Sigmoid colon (tissue), 4 donors: ENCODE measurements around the gene APCDD1.

Experiments
- CTCF ChIP-seq, 4 experiments: fragments of 450-650 bp in 3 of 4; fragments of 200-600 bp in 1 of 4; IDR thresholded peaks; one replicate each; pipeline ENCODE4 v1.5.1; 2016 to 2019; ENCODE audit warnings: antibody characterized with exemption in 4 of 4, mild to moderate bottlenecking in 3 of 4, moderate library complexity in 2 of 4
- POLR2A ChIP-seq, 2 donors: fragments of 450-650 bp; IDR thresholded peaks; one replicate each; pipeline ENCODE4 v1.6.1; 2016; ENCODE audit warnings: antibody characterized with exemption in 2 of 2, mild to moderate bottlenecking in 2 of 2, moderate library complexity in 2 of 2
- POLR2AphosphoS5 ChIP-seq, 4 donors: sonication (generic); formaldehyde crosslinking; IDR thresholded peaks; one replicate each; pipeline ENCODE4 v1.6.1; 2017; ENCODE audit warnings: antibody characterized with exemption in 4 of 4

DNA sequence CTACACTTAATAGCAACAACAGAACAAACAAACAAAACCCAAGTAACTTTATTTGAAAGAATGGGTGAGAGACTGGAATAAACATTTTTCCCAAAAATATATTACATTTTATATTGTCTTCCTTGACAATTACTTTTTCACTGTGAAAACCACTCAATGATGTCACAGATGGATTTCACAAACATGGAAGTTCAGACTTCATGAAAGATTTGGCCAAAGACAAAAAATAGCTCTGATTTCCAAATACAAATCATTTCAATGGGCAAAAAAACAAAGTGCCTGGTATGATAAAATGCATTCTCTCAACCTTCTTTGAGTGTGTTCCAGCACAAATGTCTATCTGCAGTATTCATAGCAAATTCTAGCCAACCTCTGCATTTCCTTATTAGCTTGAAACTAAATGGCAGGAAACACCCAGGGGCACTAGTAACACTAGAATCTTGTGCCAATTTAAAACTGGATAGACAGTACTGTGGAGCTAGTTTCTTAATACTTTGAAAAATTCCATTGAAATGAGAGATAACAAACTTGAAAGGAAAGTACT is 42.8 kb downstream of the APCDD1 start:
- TF ChIP-seq POLR2A (IDR thresholded peaks at IDR 0.05) (no peak), CTCF (IDR thresholded peaks at IDR 0.05) (no peak), POLR2AphosphoS5 (IDR thresholded peaks at IDR 0.05) (no peak)
